CD4-positive, CD25-positive, alpha-beta regulatory T cell (primary cell): Measurements from ENCODE around the gene MYDGF. TPM values are rescaled to one million over a fixed set of nuclear protein-coding genes. Genes with fewer than 3 reads are reported as not detected.

Source experiments
- ATAC-seq, 2 donors: fragments of 150-1000 bp; cut with Tn5 transposase; one replicate each; pipeline ENCODE4 v1.10.0; 2021; ENCODE audit warnings: low read depth in 2 of 2, moderate number of reproducible peaks in 2 of 2, moderate library complexity in 1 of 2
- DNase-seq, 3 donors: peaks; one replicate each; pipeline versions ENCODE4 v3.0.0 to v3.0.0-alpha.2; 2012 to 2022; ENCODE audit warnings: mixed read lengths in 1 of 3
- H3K27ac ChIP-seq: one replicate; pipeline ENCODE4 v1.7.0; 2013; ENCODE audit warnings: mild to moderate bottlenecking, low read length; ENCODE audit not compliant: insufficient read depth, poor library complexity, severe bottlenecking
- H3K27me3 ChIP-seq: one replicate; pipeline ENCODE4 v1.7.0; 2013; ENCODE audit warnings: low read length; ENCODE audit not compliant: control insufficient read depth, insufficient read depth
- H3K36me3 ChIP-seq: one replicate; pipeline ENCODE4 v1.7.0; 2013; ENCODE audit warnings: mild to moderate bottlenecking, low read length, moderate library complexity; ENCODE audit not compliant: control insufficient read depth, insufficient read depth
- H3K4me1 ChIP-seq: 2 replicates; pipeline ENCODE4 v1.7.0; 2013; ENCODE audit warnings: mild to moderate bottlenecking, low read length; ENCODE audit not compliant: insufficient read depth, control insufficient read depth, poor library complexity, severe bottlenecking
- H3K4me3 ChIP-seq: one replicate; pipeline ENCODE4 v1.7.0; 2013; ENCODE audit warnings: low read depth, mild to moderate bottlenecking, low read length, moderate library complexity
- H3K9me3 ChIP-seq, 2 experiments: 1 replicate in 1 of 2; 2 replicates in 1 of 2; pipeline ENCODE4 v1.7.0; 2013; ENCODE audit warnings: low read length in 2 of 2, mild to moderate bottlenecking in 1 of 2, moderate library complexity in 1 of 2; ENCODE audit not compliant: control insufficient read depth in 2 of 2
- H3K27ac Mint-ChIP-seq, 3 donors: one replicate each; pipeline ENCODE4 v1.8.0; 2020 to 2022; ENCODE audit warnings: mild to moderate bottlenecking in 3 of 3, mixed read lengths in 3 of 3, moderate library complexity in 2 of 3
- H3K27me3 Mint-ChIP-seq: one replicate; pipeline ENCODE4 v1.8.0; 2022; ENCODE audit warnings: mild to moderate bottlenecking, mixed read lengths
- H3K36me3 Mint-ChIP-seq: one replicate; pipeline ENCODE4 v1.8.0; 2020; ENCODE audit warnings: mixed read lengths
- H3K4me1 Mint-ChIP-seq, 4 donors: one replicate each; pipeline ENCODE4 v1.8.0; 2020 to 2022; ENCODE audit warnings: mixed read lengths in 4 of 4, mild to moderate bottlenecking in 1 of 4
- H3K4me3 Mint-ChIP-seq, 4 donors: one replicate each; pipeline ENCODE4 v1.8.0; 2020 to 2022; ENCODE audit warnings: mild to moderate bottlenecking in 4 of 4, mixed read lengths in 4 of 4, moderate library complexity in 3 of 4
- H3K9me3 Mint-ChIP-seq, 7 donors: one replicate each; pipeline ENCODE4 v1.8.0; 2020 to 2022; ENCODE audit warnings: mixed read lengths in 7 of 7, mild to moderate bottlenecking in 3 of 7, moderate library complexity in 2 of 7
- polyA plus RNA-seq, 4 donors: library from polyadenylated mRNA; unstranded; fragments of 300-500 nt; fragmentation: Illumina TruSeq; gene quantifications; one replicate each; pipeline ENCODE4 v1.2.3, GENCODE V29; 2021
- total RNA-seq: library from RNA; stranded (reverse); gene quantifications from one replicate; pipeline ENCODE4 v1.2.3, GENCODE V29; 2022

Gene MYDGF
- total and polyA plus RNA-seq, 5 donors from 2014 or later, result 25.7 to 106 (median 97.8) TPM

DNA sequence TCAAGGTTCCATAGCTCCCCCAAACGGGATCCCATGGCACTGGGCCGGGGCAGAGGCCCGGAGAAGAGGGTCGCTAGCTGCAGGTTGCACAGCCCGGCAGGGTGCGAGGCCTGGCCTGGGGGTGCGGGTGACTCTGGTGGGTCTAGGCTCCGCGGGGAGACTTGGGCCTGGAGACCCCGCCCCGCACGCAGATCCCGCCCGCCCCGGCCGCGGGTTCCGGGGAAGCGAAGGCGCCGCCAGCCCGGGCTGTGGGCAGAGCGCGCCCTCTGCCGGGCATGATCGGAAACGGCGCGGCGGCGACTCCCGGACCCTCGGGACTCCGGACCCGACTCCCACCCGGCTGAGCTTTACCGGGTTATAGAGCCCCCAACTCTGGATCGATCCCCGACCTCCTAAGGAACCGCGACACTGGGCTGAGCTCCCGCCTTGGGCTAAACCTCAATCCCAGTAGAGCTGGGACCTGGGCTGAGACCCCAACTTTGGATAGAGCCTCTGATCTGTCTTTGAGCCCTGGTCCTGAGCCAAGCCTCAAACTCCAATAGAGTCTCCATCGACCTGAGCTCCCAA is 33.9 kb downstream of the MYDGF start:
- ATAC-seq, result peak; percentile 6 to 15
- H3K4me1 ChIP-seq, result peaks cover 42% of the 10 kb centered on the region

DNA sequence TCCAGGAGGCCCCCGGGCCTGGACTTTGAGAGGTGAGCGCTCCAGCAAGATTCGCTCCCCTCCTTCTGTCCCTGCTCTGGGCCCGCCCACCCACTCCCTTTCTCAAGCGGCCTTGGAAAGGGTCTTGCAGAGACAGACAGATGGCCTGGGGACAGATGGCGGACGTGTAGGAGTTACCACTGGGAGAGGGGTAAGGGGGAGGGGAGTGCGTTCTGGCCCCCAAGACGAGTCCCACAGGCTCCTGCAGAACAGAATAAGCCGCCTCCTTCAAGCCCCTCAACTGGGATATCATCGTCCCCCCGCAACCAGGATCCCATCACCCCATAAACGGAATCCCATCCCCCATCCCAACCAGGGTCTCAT is 34.4 kb downstream of the MYDGF start:
- H3K4me1 ChIP-seq, result peaks cover 37% of the 10 kb centered on the region
- no peaks in the 10 kb centered on the region for H3K27me3 ChIP-seq
- Mint-ChIP-seq H3K4me3 (peak overlapping the region in 3 of 4 donors; percentile 11 to 67 (median 15)), H3K27ac (peak overlapping the region in 1 of 3 donors; percentile 26), H3K36me3 (no peaks in the 10 kb centered on the region), H3K4me1 (peaks cover 5 to 34% (median 15%) of the 10 kb centered on the region in 4 donors), H3K9me3 (no peaks in the 10 kb centered on the region), H3K27me3 (no peaks in the 10 kb centered on the region)
- no peaks in the 10 kb centered on the region for H3K9me3 ChIP-seq
- ATAC-seq (no peak), DNase-seq (no peak)
- no peaks in the 10 kb centered on the region for H3K36me3 ChIP-seq
- peak overlapping the region; percentile 37 for H3K4me3 ChIP-seq
- peak overlapping the region; percentile 41 for H3K27ac ChIP-seq

More for the DNA sequence above, 33.9 kb downstream of the MYDGF start:
- H3K27ac Mint-ChIP-seq, result peak overlapping the region in 1 of 3 donors; percentile 63
- peak; percentile 69 to 73 (median 69) for DNase-seq
- H3K36me3 ChIP-seq, result no peaks in the 10 kb centered on the region
- peak overlapping the region; percentile 41 for H3K27ac ChIP-seq
- no peaks in the 10 kb centered on the region for H3K27me3 Mint-ChIP-seq
- no peaks in the 10 kb centered on the region for H3K9me3 ChIP-seq
- H3K4me3 ChIP-seq, result peak overlapping the region; percentile 37
- peaks cover 5 to 38% (median 15%) of the 10 kb centered on the region in 4 donors for H3K4me1 Mint-ChIP-seq
- peaks cover 0 to 2% (median 0%) of the 10 kb centered on the region in 7 donors for H3K9me3 Mint-ChIP-seq
- peak overlapping the region in 3 of 4 donors; percentile 67 to 98 (median 71) for H3K4me3 Mint-ChIP-seq
- no peaks in the 10 kb centered on the region for H3K36me3 Mint-ChIP-seq
- no peaks in the 10 kb centered on the region for H3K27me3 ChIP-seq

DNA sequence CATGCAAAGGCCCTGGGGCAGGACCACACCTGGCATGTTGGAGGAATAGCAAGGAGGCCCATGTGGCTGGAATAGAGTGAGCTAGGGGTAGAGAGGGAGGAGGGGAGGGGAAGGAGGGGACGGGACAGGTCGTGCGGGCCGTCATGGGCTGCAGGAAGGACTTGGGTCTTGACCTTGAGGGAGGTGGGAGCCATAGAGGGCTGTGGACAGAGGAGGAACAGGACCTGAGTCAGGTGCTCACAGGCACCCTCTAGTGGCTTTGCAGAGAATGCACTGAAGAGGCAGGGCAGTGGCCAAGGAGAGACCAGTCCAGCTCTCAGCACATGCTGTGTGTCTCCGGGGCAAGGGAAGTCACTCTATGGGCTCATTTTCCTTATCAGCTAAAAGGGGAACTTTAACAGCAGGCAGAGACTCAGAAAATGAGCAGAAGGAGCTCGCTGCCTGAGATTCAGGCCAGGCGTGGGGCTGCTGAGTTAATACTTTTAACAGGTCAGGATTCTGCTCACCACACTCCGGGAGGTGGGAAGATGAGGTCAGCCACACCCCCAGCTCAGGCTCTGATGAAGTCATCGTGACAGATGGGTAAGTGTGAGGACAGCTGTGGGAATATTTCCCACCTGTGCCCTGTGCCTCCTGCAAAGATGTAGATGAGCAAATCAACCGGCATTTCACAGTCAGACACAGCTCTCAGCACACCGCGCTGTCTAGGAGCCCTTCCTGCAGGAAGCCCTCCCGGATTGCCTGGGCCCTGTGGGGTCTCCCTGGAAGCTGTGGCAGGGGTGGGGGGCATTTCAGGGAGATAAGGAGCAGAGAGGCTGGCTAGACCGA is 36.8 kb downstream of the MYDGF start:
- H3K4me3 Mint-ChIP-seq, result peak overlapping the region in 2 of 4 donors; percentile 37 to 76
- no peaks in the 10 kb centered on the region for H3K9me3 Mint-ChIP-seq
- H3K27ac Mint-ChIP-seq, result peak overlapping the region in 1 of 3 donors; percentile 48
- no peaks in the 10 kb centered on the region for H3K27me3 Mint-ChIP-seq
- peak; percentile 34 to 54 (median 37) for DNase-seq
- Histone ChIP-seq H3K4me1 (peaks cover 21% of the 10 kb centered on the region), H3K27ac (no peak overlapping the region), H3K4me3 (no peak overlapping the region), H3K27me3 (no peaks in the 10 kb centered on the region), H3K9me3 (no peaks in the 10 kb centered on the region), H3K36me3 (no peaks in the 10 kb centered on the region)
- peaks cover 0 to 19% (median 8%) of the 10 kb centered on the region in 4 donors for H3K4me1 Mint-ChIP-seq
- peak; percentile 36 to 50 for ATAC-seq
- H3K36me3 Mint-ChIP-seq, result no peaks in the 10 kb centered on the region

DNA sequence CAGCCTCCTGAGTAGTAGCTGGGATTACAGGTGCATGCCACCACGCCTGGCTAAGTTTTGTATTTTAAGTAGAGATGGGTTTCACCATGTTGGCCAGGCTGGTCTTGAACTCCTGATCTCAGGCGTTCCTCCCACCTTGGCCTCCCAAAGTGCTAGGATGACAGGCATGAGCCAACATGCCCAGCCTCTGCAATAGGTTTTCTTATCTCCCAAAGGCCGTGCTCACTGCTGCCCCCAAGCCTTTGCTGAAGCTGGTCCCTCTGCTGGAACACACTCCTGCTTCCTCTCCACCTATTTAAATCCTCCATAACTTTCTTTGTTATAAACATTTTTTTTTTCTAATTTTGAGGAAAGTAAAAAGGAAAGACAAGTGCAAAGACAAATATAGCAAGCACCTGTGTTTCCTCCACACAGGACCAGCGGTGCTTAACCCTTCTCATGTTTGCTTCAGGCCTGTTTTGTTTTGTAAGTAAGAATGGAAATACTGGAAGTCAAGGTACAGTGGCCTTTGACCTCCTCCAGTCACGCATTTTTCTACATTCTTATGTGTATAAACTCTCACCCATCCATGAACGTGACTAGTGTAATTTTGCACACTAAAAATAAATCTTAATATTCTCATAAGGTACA is 45.3 kb downstream of the MYDGF start:
- Mint-ChIP-seq H3K9me3 (peaks cover 0 to 2% (median 0%) of the 10 kb centered on the region in 7 donors), H3K4me3 (no peak overlapping the region), H3K36me3 (no peaks in the 10 kb centered on the region), H3K27ac (no peak overlapping the region), H3K27me3 (peaks cover 17% of the 10 kb centered on the region), H3K4me1 (no peaks in the 10 kb centered on the region)
- Histone ChIP-seq H3K9me3 (no peaks in the 10 kb centered on the region), H3K4me1 (no peaks in the 10 kb centered on the region), H3K27ac (no peak overlapping the region), H3K36me3 (no peaks in the 10 kb centered on the region), H3K4me3 (no peak overlapping the region), H3K27me3 (no peaks in the 10 kb centered on the region)
- ATAC-seq, result no peak
- DNase-seq, result no peak

DNA sequence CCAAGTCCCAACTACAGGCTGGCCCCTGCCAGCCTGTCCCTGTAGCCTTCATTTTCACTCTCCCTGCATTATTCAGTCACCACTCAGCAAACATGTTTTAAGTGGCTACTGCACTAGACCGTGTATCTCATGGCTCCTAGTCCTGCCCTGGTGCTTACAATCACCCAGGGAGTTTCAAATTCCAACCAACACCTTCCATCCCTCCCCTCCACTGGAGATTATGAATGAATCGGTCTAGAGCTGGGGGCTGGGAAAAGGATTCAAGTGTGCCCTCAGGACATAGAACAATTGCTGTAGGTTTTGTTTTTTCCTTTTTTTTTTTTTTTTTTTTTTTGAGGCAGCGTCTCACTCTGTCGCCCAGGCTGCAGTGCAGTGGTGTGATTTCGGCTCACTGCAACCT is 45.8 kb downstream of the MYDGF start:
- peaks cover 17% of the 10 kb centered on the region for H3K27me3 Mint-ChIP-seq
- Histone ChIP-seq H3K36me3 (no peaks in the 10 kb centered on the region), H3K4me3 (no peak overlapping the region), H3K27ac (no peak overlapping the region), H3K27me3 (no peaks in the 10 kb centered on the region), H3K4me1 (no peaks in the 10 kb centered on the region), H3K9me3 (no peaks in the 10 kb centered on the region)
- DNase-seq, result no peak
- H3K27ac Mint-ChIP-seq, result no peak overlapping the region
- peaks cover 0 to 2% (median 0%) of the 10 kb centered on the region in 7 donors for H3K9me3 Mint-ChIP-seq
- H3K4me1 Mint-ChIP-seq, result no peaks in the 10 kb centered on the region
- ATAC-seq, result no peak
- no peaks in the 10 kb centered on the region for H3K36me3 Mint-ChIP-seq
- H3K4me3 Mint-ChIP-seq, result no peak overlapping the region

DNA sequence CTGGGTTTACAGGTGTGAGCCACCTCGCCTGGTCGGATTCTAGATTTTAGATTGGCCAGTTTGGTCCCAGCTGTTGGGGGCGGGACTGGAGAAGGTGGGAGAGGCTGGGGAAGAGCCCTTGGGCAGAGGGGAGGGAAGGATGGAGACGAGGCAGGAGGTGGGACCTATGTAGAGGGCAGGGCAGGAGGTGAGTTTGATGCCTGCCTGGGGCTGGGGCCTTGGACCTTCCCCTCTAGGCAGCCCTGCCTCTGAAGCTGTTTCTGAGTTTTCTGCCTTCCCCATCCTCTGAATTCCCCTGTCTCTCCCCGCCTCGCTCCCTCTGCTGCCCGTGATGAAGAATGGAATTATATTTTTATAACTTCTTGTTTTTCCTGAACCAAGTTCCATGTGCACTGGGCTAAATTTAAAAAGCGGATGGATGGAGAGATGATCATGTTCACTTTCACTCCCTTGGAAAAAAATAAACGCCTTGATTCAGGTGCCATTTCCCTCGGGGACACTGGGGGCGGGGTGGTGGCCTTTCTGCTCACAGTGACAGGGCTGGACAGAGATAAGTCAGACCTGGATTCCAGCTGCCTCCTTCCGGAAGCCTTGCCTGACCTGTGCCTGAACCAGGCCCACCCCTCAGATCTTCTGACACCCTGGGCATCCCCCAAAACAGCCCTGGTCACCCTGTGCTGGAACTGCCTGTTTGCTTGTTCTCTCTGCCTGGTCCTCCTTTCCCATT is 47.3 kb downstream of the MYDGF start:
- Mint-ChIP-seq H3K27me3 (peaks cover 17% of the 10 kb centered on the region), H3K27ac (no peak overlapping the region), H3K4me3 (no peak overlapping the region), H3K36me3 (no peaks in the 10 kb centered on the region), H3K9me3 (peaks cover 0 to 2% (median 0%) of the 10 kb centered on the region in 7 donors), H3K4me1 (no peaks in the 10 kb centered on the region)
- Histone ChIP-seq H3K27ac (no peak overlapping the region), H3K4me1 (no peaks in the 10 kb centered on the region), H3K9me3 (no peaks in the 10 kb centered on the region), H3K27me3 (no peaks in the 10 kb centered on the region), H3K36me3 (no peaks in the 10 kb centered on the region), H3K4me3 (no peak overlapping the region)
- ATAC-seq (no peak), DNase-seq (no peak)

DNA sequence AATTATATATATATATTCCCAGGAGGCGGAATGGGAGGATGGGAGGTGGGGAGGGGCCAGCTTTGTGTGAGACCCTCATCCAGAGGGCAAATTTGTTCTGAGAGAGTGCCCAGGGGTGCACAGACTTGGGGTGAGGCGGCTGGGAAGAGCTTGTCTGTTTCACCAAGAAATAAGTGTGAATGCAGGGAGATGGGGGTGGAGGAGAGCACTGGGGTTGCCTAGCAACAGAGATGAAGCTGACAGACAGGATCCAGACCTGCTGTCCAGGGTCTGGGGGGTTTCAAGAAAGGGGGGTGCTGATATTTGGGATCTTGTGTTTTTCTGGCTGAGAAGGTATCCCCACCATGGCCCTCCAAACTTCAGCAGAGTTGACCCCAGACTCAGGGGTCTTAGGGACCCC is 49.5 kb downstream of the MYDGF start:
- Histone ChIP-seq H3K27ac (no peak overlapping the region), H3K9me3 (no peaks in the 10 kb centered on the region), H3K36me3 (no peaks in the 10 kb centered on the region), H3K4me3 (no peak overlapping the region), H3K4me1 (no peaks in the 10 kb centered on the region), H3K27me3 (no peaks in the 10 kb centered on the region)
- H3K4me1 Mint-ChIP-seq, result no peaks in the 10 kb centered on the region
- no peak overlapping the region for H3K27ac Mint-ChIP-seq
- H3K9me3 Mint-ChIP-seq, result peaks cover 0 to 2% (median 0%) of the 10 kb centered on the region in 7 donors
- peaks cover 19% of the 10 kb centered on the region for H3K27me3 Mint-ChIP-seq
- ATAC-seq (no peak), DNase-seq (no peak)
- no peak overlapping the region for H3K4me3 Mint-ChIP-seq
- no peaks in the 10 kb centered on the region for H3K36me3 Mint-ChIP-seq
